HCT116 (cell line): ENCODE data around the gene ZNF836. TPM values are rescaled to one million over a fixed set of nuclear protein-coding genes. Genes with fewer than 3 reads are reported as not detected.

ENCODE experiments used
- CBX3 ChIP-seq: IDR thresholded peaks from 2 replicates; pipeline ENCODE4 v1.6.1; 2012; ENCODE audit warnings: low read depth
- CEBPB ChIP-seq: IDR thresholded peaks from 2 replicates; pipeline ENCODE4 v1.6.1; 2012; ENCODE audit warnings: low read depth
- CTCF ChIP-seq, 3 experiments: fragments of 200-600 bp in 1 of 3; sonication (generic) in 1 of 3; IDR thresholded peaks in 2 of 3; conservative IDR thresholded peaks in 1 of 3; 2 replicates each; pipeline ENCODE4 v1.5.1; 2012 to 2017; ENCODE audit warnings: low read depth in 2 of 3, low read length in 2 of 3, antibody characterized with exemption in 1 of 3, borderline replicate concordance in 1 of 3, control low read depth in 1 of 3, mild to moderate bottlenecking in 1 of 3, mixed read lengths in 1 of 3, mixed run types in 1 of 3, moderate library complexity in 1 of 3; ENCODE audit not compliant: insufficient read depth in 1 of 3
- ELF1 ChIP-seq: IDR thresholded peaks from 2 replicates; pipeline ENCODE4 v1.6.1; 2012; ENCODE audit warnings: low read depth, borderline replicate concordance
- EZH2 ChIP-seq: fragments of 200-600 bp; sonication (generic); IDR thresholded peaks from 2 replicates; pipeline ENCODE4 v1.6.1; 2017; ENCODE audit warnings: antibody characterized with exemption, mixed run types
- EZH2phosphoT487 ChIP-seq: fragments of 200-600 bp; IDR thresholded peaks from 2 replicates; pipeline ENCODE4 v1.6.1; 2018; ENCODE audit warnings: antibody characterized with exemption, borderline replicate concordance
- FOSL1 ChIP-seq: IDR thresholded peaks from 2 replicates; pipeline ENCODE4 v1.6.1; 2012; ENCODE audit warnings: low read depth
- JUND ChIP-seq: IDR thresholded peaks from 2 replicates; pipeline ENCODE4 v1.6.1; 2012
- POLR2A ChIP-seq: IDR thresholded peaks from 2 replicates; pipeline ENCODE4 v1.7.0; 2011; ENCODE audit warnings: borderline replicate concordance; ENCODE audit not compliant: insufficient read depth, insufficient read length; ENCODE audit errors: extremely low read depth
- POLR2AphosphoS5 ChIP-seq: IDR thresholded peaks from 2 replicates; pipeline ENCODE4 v1.6.1; 2011; ENCODE audit warnings: mild to moderate bottlenecking, low read depth, low read length, moderate library complexity
- SIN3A ChIP-seq: IDR thresholded peaks from 2 replicates; pipeline ENCODE4 v1.6.1; 2012; ENCODE audit warnings: low read depth
- SP1 ChIP-seq: IDR thresholded peaks from 2 replicates; pipeline ENCODE4 v1.6.1; 2012; ENCODE audit warnings: low read depth
- SRF ChIP-seq: IDR thresholded peaks from 2 replicates; pipeline ENCODE4 v1.6.1; 2012; ENCODE audit warnings: low read depth
- ZFX ChIP-seq: fragments of 450-650 bp; IDR thresholded peaks from 2 replicates; pipeline ENCODE4 v1.6.1; 2017
- ZNF274 ChIP-seq: fragments of 200-500 bp; sonication (Bioruptor generic); IDR thresholded peaks from 2 replicates; pipeline ENCODE4 v1.6.1; 2014; ENCODE audit warnings: mild to moderate bottlenecking, low read depth, low read length, inconsistent platforms
- total RNA-seq: library from RNA; stranded (reverse); gene quantifications from one replicate; pipeline ENCODE4 v1.2.1, GENCODE V29; 2021; ENCODE audit not compliant: unreplicated experiment
- TF ChIP-seq, protein P1 (sequence below): IDR thresholded peaks from 2 replicates; pipeline ENCODE4 v1.6.1; 2012
- TF ChIP-seq, protein P2 (sequence below): IDR thresholded peaks from 2 replicates; pipeline ENCODE4 v1.6.1; 2012

Gene ZNF836
- total RNA-seq, 1 experiment from 2014 or later: not detected

GRCh38 chr19:52139252-52140031, 32.0 kb downstream of the ZNF836 start, which contains the start of gene ZNF616 (continued):
- TF ChIP-seq SRF (no peak), POLR2A (no peak), CTCF (IDR thresholded peaks at IDR 0.05 in 2 of 3, conservative IDR thresholded peaks at IDR 0.05 in 1 of 3; ENCODE audit: borderline replicate concordance in 1 of 3, insufficient read depth in 1 of 3, low read depth in 2 of 3, low read length in 2 of 3) (peak; percentile 69 to 79 (median 75); a peak in 5 of 6 replicates), SP1 (peak; percentile 51), ELF1 (peak; percentile 67), SIN3A (peak; percentile 80), CEBPB (no peak), EZH2 (no peak), ZNF274 (no peak), POLR2AphosphoS5 (peak; percentile 88), EZH2phosphoT487 (no peak), JUND (no peak), CBX3 (no peak; the same call in 1 of the 2 replicates), FOSL1 (no peak), ZFX (peak; percentile 62)
- TF ChIP-seq, protein P1, sequence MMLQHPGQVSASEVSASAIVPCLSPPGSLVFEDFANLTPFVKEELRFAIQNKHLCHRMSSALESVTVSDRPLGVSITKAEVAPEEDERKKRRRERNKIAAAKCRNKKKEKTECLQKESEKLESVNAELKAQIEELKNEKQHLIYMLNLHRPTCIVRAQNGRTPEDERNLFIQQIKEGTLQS: no peak
- TF ChIP-seq, protein P2, sequence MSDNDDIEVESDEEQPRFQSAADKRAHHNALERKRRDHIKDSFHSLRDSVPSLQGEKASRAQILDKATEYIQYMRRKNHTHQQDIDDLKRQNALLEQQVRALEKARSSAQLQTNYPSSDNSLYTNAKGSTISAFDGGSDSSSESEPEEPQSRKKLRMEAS: peak; percentile 48
